Neuron (in vitro differentiated cells): ENCODE measurements around the gene EPC2.

Experiments
- H2AFZ ChIP-seq: one replicate; pipeline ENCODE4 v1.6.1; 2013; ENCODE audit warnings: low read depth, mild to moderate bottlenecking, inconsistent platforms, low read length, moderate library complexity
- H3K27me3 ChIP-seq: one replicate; pipeline ENCODE4 v1.6.1; 2013; ENCODE audit warnings: low read length; ENCODE audit not compliant: insufficient read depth
- H3K36me3 ChIP-seq: one replicate; pipeline ENCODE4 v1.6.1; 2013; ENCODE audit warnings: low read length; ENCODE audit not compliant: insufficient read depth
- H3K4me1 ChIP-seq: one replicate; pipeline ENCODE4 v1.6.1; 2013; ENCODE audit warnings: low read length; ENCODE audit not compliant: insufficient read depth
- H3K4me3 ChIP-seq: 2 replicates; pipeline ENCODE4 v1.5.1; 2013; ENCODE audit warnings: mild to moderate bottlenecking, low read length, moderate library complexity
- H3K9me3 ChIP-seq: one replicate; pipeline ENCODE4 v1.6.1; 2013; ENCODE audit warnings: low read length

Gene EPC2

GRCh38 chr2:148701039-148701438 lies 56.5 kb downstream of the EPC2 start:
- Histone ChIP-seq H3K4me1 (no peaks in the 10 kb centered on the region), H3K9me3 (peaks cover 35% of the 10 kb centered on the region), H3K36me3 (peaks cover 26% of the 10 kb centered on the region), H3K4me3 (no peak overlapping the region), H2AFZ (no peak overlapping the region), H3K27me3 (no peaks in the 10 kb centered on the region)

GRCh38 chr2:148701877-148702276 lies 57.3 kb downstream of the EPC2 start:
- Histone ChIP-seq H3K4me1 (no peaks in the 10 kb centered on the region), H3K27me3 (no peaks in the 10 kb centered on the region), H3K4me3 (no peak overlapping the region), H3K9me3 (peaks cover 35% of the 10 kb centered on the region), H3K36me3 (peaks cover 26% of the 10 kb centered on the region), H2AFZ (no peak overlapping the region)

GRCh38 chr2:148702475-148702874 lies 57.9 kb downstream of the EPC2 start:
- no peaks in the 10 kb centered on the region for H3K4me1 ChIP-seq
- H3K36me3 ChIP-seq, result peaks cover 26% of the 10 kb centered on the region
- no peaks in the 10 kb centered on the region for H3K27me3 ChIP-seq
- peaks cover 35% of the 10 kb centered on the region for H3K9me3 ChIP-seq
- no peak overlapping the region for H2AFZ ChIP-seq
- no peak overlapping the region for H3K4me3 ChIP-seq

- no peaks in the 10 kb centered on the region for H3K4me1 ChIP-seq
- H3K9me3 ChIP-seq, result peaks cover 33% of the 10 kb centered on the region
- no peaks in the 10 kb centered on the region for H3K27me3 ChIP-seq
- H3K4me3 ChIP-seq, result no peak overlapping the region
- peaks cover 26% of the 10 kb centered on the region for H3K36me3 ChIP-seq
- no peak overlapping the region for H2AFZ ChIP-seq
These were observed 59.7 kb downstream of the EPC2 start for GRCh38 chr2:148704247-148704646.

GRCh38 chr2:148716378-148716920 lies 71.9 kb downstream of the EPC2 start:
- no peaks in the 10 kb centered on the region for H3K27me3 ChIP-seq
- H3K36me3 ChIP-seq, result peaks cover 11% of the 10 kb centered on the region
- peaks cover 17% of the 10 kb centered on the region for H3K9me3 ChIP-seq
- H3K4me3 ChIP-seq, result no peak overlapping the region
- no peak overlapping the region for H2AFZ ChIP-seq
- no peaks in the 10 kb centered on the region for H3K4me1 ChIP-seq

- Histone ChIP-seq H2AFZ (no peak overlapping the region), H3K27me3 (no peaks in the 10 kb centered on the region), H3K4me3 (no peak overlapping the region), H3K9me3 (peaks cover 17% of the 10 kb centered on the region), H3K4me1 (no peaks in the 10 kb centered on the region), H3K36me3 (peaks cover 11% of the 10 kb centered on the region)
These were observed 73.5 kb downstream of the EPC2 start for GRCh38 chr2:148718039-148718438.

GRCh38 chr2:148719195-148719749 lies 74.7 kb downstream of the EPC2 start:
- H3K9me3 ChIP-seq, result peaks cover 17% of the 10 kb centered on the region
- no peak overlapping the region for H3K4me3 ChIP-seq
- H3K27me3 ChIP-seq, result no peaks in the 10 kb centered on the region
- H3K36me3 ChIP-seq, result peaks cover 11% of the 10 kb centered on the region
- no peak overlapping the region for H2AFZ ChIP-seq
- no peaks in the 10 kb centered on the region for H3K4me1 ChIP-seq

- H3K9me3 ChIP-seq, result peaks cover 17% of the 10 kb centered on the region
- H2AFZ ChIP-seq, result no peak overlapping the region
- H3K36me3 ChIP-seq, result peaks cover 11% of the 10 kb centered on the region
- H3K4me3 ChIP-seq, result no peak overlapping the region
- H3K27me3 ChIP-seq, result no peaks in the 10 kb centered on the region
- no peaks in the 10 kb centered on the region for H3K4me1 ChIP-seq
These were observed 75.4 kb downstream of the EPC2 start for GRCh38 chr2:148719941-148720436.

GRCh38 chr2:148720501-148721001 lies 76.0 kb downstream of the EPC2 start:
- Histone ChIP-seq H2AFZ (no peak overlapping the region), H3K36me3 (peaks cover 11% of the 10 kb centered on the region), H3K9me3 (peaks cover 17% of the 10 kb centered on the region), H3K4me1 (no peaks in the 10 kb centered on the region), H3K4me3 (no peak overlapping the region), H3K27me3 (no peaks in the 10 kb centered on the region)

- no peaks in the 10 kb centered on the region for H3K4me1 ChIP-seq
- peaks cover 11% of the 10 kb centered on the region for H3K36me3 ChIP-seq
- H2AFZ ChIP-seq, result no peak overlapping the region
- H3K4me3 ChIP-seq, result no peak overlapping the region
- no peaks in the 10 kb centered on the region for H3K27me3 ChIP-seq
- H3K9me3 ChIP-seq, result peaks cover 14% of the 10 kb centered on the region
These were observed 77.0 kb downstream of the EPC2 start for GRCh38 chr2:148721520-148721931.

GRCh38 chr2:148721991-148722777 lies 77.6 kb downstream of the EPC2 start:
- H3K4me3 ChIP-seq, result no peak overlapping the region
- H3K27me3 ChIP-seq, result no peaks in the 10 kb centered on the region
- no peaks in the 10 kb centered on the region for H3K4me1 ChIP-seq
- H3K36me3 ChIP-seq, result peaks cover 11% of the 10 kb centered on the region
- peaks cover 14% of the 10 kb centered on the region for H3K9me3 ChIP-seq
- H2AFZ ChIP-seq, result no peak overlapping the region

- Histone ChIP-seq H3K4me1 (no peaks in the 10 kb centered on the region), H2AFZ (no peak overlapping the region), H3K4me3 (no peak overlapping the region), H3K36me3 (peaks cover 4% of the 10 kb centered on the region), H3K9me3 (peaks cover 8% of the 10 kb centered on the region), H3K27me3 (no peaks in the 10 kb centered on the region)
These were observed 81.0 kb downstream of the EPC2 start for GRCh38 chr2:148725564-148725963.

- Histone ChIP-seq H2AFZ (no peak overlapping the region), H3K4me3 (no peak overlapping the region), H3K27me3 (no peaks in the 10 kb centered on the region), H3K4me1 (no peaks in the 10 kb centered on the region), H3K9me3 (peaks cover 8% of the 10 kb centered on the region), H3K36me3 (peaks cover 4% of the 10 kb centered on the region)
These were observed 81.7 kb downstream of the EPC2 start for GRCh38 chr2:148726228-148726627.
